WERI-Rb-1 (cell line): Measurements from ENCODE around the gene CDCP1.

Experiments used
- DNase-seq: peaks from one replicate; pipeline ENCODE4 v3.0.0-alpha.2; 2020
- H3K27ac ChIP-seq: fragments of 250-450 bp; sonication (Bioruptor Pico); 2 replicates; pipeline ENCODE4 v1.5.1; 2020; ENCODE audit warnings: mild to moderate bottlenecking, moderate library complexity
- H3K27me3 ChIP-seq: fragments of 250-450 bp; sonication (Bioruptor Pico); 2 replicates; pipeline ENCODE4 v1.5.1; 2021; ENCODE audit warnings: mild to moderate bottlenecking, low read depth, moderate library complexity; ENCODE audit not compliant: insufficient read depth, severe bottlenecking
- H3K36me3 ChIP-seq: fragments of 250-450 bp; sonication (Bioruptor Pico); 2 replicates; pipeline ENCODE4 v1.5.1; 2020; ENCODE audit warnings: mild to moderate bottlenecking, moderate library complexity
- H3K4me3 ChIP-seq: 2 replicates; pipeline ENCODE4 v1.5.1; 2011; ENCODE audit warnings: low read depth, mild to moderate bottlenecking, control low read depth, low read length
- H3K9me3 ChIP-seq: fragments of 250-450 bp; sonication (Bioruptor Pico); 2 replicates; pipeline ENCODE4 v1.5.1; 2021; ENCODE audit warnings: mild to moderate bottlenecking, moderate library complexity; ENCODE audit not compliant: severe bottlenecking
- TF ChIP-seq, protein P1 (sequence below): IDR thresholded peaks from 2 replicates; pipeline ENCODE4 v1.5.1; 2011; ENCODE audit warnings: low read depth, mild to moderate bottlenecking, control low read depth, inconsistent platforms, low read length

The CDCP1 gene

DNA sequence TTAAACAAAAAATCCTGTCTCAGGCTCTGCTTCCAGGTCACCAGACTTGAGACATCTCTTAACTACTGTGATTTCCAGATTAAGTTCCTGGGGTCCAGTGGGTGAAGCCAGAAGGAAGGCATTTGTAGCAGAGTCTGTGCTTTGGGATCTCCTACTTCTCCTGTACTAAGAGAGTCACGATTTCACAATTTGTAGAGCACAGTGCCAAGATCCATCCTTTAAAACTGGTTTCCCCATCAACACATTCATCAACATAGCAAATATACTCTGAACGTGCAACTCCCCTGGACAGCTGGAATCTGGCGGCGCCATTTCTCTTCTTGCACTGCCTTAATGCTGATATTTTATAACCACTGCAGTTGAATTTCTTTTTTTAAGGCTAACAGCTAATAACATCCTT is 33.2 kb downstream of the CDCP1 start:
- H3K27ac ChIP-seq, result no peak overlapping the region
- TF ChIP-seq, protein P1, sequence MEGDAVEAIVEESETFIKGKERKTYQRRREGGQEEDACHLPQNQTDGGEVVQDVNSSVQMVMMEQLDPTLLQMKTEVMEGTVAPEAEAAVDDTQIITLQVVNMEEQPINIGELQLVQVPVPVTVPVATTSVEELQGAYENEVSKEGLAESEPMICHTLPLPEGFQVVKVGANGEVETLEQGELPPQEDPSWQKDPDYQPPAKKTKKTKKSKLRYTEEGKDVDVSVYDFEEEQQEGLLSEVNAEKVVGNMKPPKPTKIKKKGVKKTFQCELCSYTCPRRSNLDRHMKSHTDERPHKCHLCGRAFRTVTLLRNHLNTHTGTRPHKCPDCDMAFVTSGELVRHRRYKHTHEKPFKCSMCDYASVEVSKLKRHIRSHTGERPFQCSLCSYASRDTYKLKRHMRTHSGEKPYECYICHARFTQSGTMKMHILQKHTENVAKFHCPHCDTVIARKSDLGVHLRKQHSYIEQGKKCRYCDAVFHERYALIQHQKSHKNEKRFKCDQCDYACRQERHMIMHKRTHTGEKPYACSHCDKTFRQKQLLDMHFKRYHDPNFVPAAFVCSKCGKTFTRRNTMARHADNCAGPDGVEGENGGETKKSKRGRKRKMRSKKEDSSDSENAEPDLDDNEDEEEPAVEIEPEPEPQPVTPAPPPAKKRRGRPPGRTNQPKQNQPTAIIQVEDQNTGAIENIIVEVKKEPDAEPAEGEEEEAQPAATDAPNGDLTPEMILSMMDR, result no peak
- H3K36me3 ChIP-seq, result no peaks in the 10 kb centered on the region
- H3K27me3 ChIP-seq, result no peaks in the 10 kb centered on the region
- H3K4me3 ChIP-seq, result no peak overlapping the region
- H3K9me3 ChIP-seq, result no peaks in the 10 kb centered on the region
- DNase-seq, result no peak

DNA sequence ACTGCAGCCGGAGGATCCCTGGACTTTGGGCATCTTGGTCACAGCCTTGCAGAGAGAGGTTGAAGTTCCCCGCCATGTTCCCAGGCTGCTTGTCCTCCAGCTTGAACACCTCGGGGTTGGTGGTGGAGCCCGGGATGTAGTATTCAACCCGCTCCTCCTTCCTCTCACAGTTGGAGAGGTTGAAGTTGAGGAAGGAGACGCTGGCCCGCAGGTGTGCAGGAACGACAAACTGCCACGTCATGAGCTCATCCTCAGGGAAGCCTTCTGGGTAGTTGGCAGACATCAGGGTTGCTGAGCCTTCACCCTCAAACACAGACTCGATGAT is 35.7 kb downstream of the CDCP1 start:
- TF ChIP-seq, protein P1, result no peak
- Histone ChIP-seq H3K27me3 (no peaks in the 10 kb centered on the region), H3K4me3 (no peak overlapping the region), H3K9me3 (no peaks in the 10 kb centered on the region), H3K27ac (no peak overlapping the region), H3K36me3 (no peaks in the 10 kb centered on the region)
- DNase-seq, result no peak

DNA sequence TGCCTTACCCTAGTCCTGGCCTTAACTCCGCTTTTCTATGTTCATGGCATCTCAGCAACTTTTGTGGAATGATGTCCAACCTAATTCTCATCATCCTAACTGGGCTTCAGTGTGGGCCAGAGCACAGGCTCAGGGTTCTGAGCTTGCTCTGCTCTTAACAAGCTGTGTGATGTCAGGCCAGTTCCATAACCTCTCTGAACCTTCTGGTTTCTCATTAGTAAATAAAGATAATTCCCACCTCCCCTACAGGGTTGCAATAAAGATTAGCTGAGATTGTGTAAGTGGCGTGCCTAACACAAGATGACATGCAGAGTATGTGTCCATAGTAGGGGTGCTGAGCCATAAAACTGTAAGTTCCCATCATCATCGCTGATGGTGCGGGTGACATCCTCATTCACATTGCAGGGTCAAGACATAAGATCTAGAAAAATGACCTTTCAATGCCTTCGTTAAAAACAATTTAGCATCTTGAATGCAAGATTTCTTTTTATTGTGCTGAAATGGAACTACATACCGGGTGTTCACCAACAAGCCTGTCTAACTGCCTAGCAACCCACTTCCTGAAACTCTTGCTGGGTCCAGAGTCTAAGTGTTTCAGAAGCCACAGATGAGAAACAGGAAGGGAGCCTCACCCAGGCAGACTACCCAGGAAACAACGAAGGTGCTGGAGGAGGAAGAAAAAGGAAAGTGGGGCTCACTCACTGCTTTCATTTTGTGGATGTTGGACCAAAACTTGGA is 36.2 kb downstream of the CDCP1 start:
- H3K9me3 ChIP-seq, result no peaks in the 10 kb centered on the region
- H3K27ac ChIP-seq, result no peak overlapping the region
- no peak for DNase-seq
- TF ChIP-seq, protein P1, result no peak
- no peak overlapping the region for H3K4me3 ChIP-seq
- H3K27me3 ChIP-seq, result no peaks in the 10 kb centered on the region
- no peaks in the 10 kb centered on the region for H3K36me3 ChIP-seq

DNA sequence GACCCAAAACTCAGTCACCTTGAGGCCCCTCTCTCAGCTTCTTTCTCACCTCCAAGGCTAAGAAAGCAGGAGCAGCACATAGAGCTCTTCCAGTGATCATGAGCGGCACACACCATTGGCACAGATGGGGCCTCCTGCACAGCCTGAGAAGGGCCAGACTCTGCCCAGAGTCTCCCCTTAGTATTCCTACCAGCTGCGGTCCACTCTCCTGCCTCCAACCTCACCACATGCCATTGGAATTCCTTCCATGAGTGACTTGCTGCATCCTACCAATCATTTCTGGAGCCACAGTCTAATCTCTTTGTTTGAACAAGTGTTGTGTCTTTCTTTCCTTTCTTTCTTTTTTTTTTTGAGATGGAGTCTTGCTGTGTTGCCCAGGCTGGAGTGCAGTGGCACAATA is 39.3 kb downstream of the CDCP1 start:
- Histone ChIP-seq H3K36me3 (no peaks in the 10 kb centered on the region), H3K27me3 (no peaks in the 10 kb centered on the region), H3K9me3 (no peaks in the 10 kb centered on the region), H3K27ac (no peak overlapping the region), H3K4me3 (no peak overlapping the region)
- DNase-seq, result no peak
- TF ChIP-seq, protein P1, result no peak

DNA sequence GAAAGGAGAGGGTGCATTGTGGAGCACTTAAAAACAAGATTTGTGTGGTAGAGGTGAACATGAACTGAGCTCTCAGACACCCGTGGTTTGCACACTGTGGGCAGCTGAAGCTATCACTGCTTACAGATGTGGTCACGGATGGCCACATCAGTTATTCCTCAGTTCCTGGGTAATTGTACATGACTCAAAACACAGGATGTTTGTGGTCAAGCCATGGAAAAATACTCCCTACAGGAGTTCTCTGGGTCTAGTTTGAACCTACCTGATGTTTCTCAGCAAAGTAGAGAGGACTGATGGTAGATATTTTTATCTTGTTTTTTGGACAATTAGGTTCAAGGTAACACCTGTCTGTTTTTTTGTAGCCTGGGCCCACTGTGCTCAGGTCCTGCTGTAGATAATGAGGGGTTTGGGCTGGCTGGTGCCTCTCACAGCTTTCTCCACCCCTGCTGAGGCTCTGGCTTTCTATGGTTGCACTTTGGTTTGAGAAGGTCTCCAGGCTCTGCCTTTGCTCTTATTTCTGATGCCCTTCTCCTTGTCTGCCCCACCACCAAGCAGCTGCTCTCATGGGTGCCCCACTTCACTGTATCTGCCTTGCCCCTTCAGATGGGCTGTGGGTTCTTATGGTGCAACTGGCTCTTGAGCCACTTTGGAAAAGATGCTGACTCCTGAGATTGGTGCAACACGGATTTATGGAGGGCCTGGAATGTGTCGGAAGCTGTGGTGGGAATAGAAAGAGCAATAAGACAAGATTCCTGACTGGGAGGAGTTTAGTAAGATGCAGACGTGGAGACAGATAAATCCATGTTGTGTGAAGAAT is 40.1 kb downstream of the CDCP1 start:
- TF ChIP-seq, protein P1, result no peak
- Histone ChIP-seq H3K36me3 (no peaks in the 10 kb centered on the region), H3K9me3 (no peaks in the 10 kb centered on the region), H3K27me3 (no peaks in the 10 kb centered on the region), H3K27ac (no peak overlapping the region), H3K4me3 (no peak overlapping the region)
- no peak for DNase-seq
